GM19438 (cell line): ENCODE data around the gene ARMC3.

Source experiments
- ATAC-seq: cut with Tn5 transposase; IDR thresholded peaks from one replicate; pipeline ENCODE4 v1.9.1; 2021; ENCODE audit warnings: low read depth; ENCODE audit not compliant: unreplicated experiment

ARMC3 gene

DNA sequence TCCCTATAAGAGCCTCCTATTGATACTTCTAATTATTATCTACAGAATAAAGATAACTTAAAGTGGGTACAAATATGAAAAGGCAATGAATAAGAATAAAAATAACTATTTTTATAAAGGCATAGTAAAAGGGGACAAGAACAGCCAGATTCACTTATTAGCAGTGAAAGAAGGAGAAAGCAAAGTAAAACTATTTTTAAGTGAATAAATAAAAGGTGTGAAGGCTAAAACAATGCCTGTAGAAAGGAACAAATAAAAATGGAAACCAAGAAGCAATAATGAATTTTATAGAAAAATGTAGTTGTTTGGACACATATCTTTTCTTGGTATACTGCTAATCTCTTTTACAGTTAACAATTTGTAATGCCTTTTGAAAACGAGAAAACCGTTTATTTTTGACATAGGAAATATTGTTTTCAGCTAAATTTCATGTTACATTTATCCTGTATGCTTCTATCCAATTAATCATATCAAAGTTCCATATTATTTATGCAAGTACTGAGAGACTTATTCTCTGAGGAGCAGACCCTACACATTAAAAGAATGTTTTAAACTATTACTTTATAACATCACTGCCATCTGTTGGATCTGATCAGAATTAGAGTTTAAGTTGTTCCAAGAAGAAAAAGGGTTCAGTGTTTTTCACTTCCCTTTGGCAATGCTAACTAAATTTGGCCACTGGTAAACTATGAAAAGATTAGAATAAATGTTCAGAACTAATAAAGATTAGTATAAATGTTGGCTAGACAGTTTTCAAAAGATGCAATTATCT lies 59.1 kb downstream of the ARMC3 start:
- peak; percentile 70 for ATAC-seq

DNA sequence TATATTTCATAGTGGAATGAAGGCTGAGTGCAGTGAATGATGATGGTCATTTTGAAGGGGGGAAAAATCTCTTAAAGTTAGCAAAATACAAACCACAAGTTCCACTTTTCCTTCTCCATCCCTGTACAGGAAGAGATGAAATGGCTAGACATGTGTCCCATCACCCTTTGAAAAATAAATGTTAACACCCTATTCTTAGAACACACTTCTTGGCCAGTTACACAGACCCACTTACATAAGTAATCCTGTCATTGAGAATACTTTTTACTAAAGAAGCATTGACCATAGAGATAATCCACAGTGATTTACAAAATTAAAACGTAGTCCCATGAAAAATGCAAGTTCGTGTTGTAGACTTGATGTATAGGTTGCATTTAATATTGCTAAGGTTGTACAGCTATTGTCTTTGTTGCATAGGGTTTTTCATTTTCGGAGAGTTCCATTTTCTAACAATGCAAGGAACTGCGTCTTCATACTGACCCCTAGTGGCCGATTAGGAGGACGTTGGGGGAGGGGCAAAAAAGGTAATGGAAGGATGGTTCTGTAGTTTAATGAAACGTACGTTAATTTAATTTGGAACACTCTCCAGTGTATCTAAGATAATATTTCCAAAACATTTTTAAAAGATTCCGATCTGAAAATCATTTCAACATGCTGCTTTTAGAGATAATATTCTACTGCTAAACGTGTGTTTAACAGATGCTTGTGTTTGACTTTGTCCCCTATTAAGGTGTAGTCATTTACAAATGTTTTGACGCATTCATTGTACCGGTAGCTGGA lies 60.9 kb downstream of the ARMC3 start:
- no peak for ATAC-seq

DNA sequence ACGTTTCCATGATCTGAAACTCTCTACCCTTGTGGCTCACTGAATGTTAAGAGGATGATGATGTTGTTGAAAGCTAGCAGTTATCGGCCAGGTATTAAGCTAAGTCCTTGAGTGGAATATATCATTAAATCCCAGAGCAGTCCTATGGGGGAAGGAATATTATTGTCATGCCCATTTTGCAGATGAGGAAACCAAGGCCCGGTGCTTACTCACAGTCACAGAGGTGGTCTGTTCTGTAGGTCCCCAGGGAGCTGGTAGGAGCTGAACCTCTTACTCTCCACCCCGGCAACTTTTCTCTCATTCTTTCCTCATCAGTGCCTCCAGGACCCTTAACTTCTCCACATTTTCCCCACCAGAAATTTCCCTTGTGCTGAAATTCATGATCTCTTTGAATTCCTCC lies 62.6 kb downstream of the ARMC3 start:
- no peak for ATAC-seq

DNA sequence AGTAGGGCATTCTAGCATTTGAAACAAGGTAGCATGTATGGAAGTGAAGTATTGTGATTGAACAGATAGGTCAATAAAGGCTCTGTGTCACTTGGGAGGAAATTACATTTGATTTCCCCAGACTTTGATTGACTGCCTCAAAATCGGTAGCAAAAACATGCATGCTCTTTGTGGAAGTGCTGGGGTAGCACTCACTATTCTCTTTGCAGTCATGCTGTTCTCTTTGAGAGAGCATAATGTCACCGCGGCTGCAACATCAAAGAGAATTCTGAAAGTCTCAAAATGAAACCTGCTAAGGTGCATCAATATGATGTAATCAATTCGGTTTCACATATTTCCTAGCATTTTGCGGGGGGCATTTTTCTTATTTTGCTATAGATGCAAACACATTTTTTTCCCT lies 64.2 kb downstream of the ARMC3 start:
- ATAC-seq: no peak

DNA sequence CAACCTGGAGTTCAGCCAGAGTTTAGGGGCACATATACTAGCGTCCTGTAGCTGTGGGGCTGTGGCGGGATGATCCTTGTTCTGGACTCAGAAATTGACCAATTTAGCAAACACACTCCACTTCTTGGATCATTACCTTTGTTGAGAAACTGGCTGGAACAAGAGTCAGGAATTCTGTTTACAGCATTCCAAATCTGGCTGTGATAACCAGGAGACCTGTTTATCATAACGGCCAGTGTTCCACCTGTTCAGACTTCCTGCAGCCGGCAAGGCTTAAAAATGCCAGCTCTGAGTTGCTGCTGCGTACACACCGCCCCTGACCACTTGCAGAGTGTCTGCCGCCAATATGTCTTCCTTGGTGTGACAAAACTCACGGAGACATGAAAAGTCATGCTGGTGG lies 64.8 kb downstream of the ARMC3 start:
- no peak for ATAC-seq

DNA sequence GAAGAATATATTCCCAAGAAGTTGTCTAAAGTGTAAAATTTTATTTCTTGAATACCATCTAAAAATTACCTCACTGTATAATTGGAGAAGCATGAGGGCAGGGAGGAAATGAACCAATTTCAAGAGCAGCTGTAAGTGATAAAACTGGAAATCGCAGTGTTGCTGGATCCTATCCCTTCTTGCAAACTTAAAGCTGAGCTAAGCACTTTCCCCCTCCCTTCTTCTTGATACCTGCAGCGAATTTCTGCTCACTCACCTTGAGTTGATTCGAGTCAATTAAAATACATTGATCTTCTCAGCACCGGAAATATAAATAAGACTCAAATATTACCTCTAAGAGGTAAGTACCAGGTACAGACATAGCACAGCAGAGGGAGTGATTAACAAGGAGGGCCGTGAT lies 65.5 kb downstream of the ARMC3 start:
- ATAC-seq: no peak

DNA sequence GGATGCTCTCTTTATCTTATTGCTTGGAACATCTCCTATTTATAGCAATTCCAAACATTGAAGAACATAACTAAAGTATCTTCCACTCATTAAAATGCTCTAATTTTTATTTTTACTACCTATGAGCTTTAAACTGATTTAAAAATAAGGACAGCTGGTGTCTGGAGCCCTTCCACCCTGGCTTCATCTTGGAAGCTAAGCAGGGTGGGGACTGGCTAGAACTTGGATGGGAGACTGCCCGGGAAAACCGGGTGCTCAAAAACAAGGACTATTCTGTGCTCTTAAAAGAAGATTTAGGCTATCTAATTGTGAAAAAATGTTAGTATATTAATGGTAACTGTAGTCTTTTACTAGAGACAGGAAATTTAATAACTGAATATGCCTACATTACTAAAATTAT lies 69.2 kb downstream of the ARMC3 start:
- no peak for ATAC-seq

DNA sequence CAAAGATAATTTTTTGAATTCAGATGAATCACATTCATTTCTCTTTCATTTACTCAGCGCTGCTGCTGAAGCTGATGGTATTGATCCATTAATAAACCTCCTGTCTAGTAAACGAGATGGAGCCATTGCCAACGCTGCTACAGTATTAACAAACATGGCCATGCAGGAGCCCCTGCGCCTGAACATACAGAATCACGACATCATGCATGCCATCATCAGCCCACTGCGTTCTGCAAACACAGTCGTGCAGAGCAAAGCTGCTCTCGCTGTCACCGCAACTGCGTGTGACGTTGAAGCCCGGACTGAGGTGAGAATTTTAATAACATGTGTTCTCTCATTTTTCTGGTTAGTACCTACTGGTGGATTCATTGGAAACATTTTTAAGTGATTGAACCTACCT lies 70.2 kb downstream of the ARMC3 start:
- ATAC-seq: no peak

DNA sequence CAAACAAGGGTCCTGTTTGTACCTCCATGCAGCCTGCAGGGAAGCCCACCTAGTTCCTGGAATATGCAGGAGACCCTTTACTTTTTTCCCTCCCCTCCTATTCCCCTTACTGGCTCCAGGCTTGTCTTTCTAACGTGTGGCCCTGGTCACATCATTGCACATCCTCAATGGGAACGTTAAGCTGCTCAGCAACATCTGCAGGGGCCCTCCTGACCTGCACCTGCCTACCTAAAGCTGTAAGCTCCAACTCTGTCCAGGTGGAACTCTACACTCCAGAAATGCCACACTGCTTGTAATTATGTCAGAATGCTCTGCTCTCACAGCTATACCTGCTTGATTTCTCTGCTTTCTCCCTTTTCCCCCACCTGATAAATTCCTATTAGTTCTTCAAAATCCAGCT lies 72.1 kb downstream of the ARMC3 start:
- no peak for ATAC-seq

DNA sequence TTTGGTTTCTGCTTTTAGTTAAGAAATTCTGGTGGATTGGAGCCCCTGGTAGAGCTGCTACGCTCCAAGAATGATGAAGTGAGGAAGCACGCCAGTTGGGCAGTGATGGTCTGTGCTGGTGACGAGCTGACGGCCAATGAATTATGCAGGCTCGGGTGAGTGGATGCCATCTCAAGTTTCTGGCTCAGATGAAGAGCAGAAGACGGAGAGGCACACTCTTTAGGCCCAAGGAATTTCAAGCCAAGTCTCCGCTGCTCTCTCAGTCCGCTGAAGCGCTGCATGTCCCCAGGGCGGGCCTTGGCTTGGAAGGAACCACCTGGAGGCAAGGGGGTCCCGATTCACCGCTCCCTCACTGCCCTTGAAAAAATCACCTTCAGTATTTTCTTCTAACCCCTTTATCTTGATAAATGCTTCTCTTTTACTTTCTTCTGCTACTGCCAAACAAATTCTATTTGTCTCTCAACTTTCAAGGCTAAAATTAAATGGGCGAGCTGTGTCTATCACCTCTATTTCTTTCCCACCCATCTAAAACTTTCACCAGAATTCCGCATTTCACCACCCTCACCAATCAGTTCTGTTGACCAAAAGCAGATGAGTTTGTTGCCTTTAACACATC lies 74.2 kb downstream of the ARMC3 start:
- ATAC-seq: no peak

DNA sequence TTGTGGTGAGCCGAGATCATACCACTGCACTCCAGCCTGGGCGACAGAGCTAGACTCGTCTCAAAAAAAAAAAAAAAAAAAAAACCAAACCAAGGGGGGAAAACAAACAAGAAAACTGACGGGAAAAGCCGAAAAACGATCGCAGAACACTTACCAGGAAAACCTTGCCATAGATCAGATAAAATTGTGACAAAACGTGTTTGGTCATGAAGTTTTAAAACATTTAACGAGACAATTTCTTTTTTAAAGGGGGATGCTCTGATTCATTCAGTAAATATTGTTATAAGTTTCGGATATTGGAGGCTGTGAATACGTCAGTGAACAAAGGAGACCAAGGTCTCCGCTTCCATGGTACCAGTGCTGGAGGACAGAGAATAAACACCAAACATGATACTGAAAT lies 77.3 kb downstream of the ARMC3 start:
- no peak for ATAC-seq

DNA sequence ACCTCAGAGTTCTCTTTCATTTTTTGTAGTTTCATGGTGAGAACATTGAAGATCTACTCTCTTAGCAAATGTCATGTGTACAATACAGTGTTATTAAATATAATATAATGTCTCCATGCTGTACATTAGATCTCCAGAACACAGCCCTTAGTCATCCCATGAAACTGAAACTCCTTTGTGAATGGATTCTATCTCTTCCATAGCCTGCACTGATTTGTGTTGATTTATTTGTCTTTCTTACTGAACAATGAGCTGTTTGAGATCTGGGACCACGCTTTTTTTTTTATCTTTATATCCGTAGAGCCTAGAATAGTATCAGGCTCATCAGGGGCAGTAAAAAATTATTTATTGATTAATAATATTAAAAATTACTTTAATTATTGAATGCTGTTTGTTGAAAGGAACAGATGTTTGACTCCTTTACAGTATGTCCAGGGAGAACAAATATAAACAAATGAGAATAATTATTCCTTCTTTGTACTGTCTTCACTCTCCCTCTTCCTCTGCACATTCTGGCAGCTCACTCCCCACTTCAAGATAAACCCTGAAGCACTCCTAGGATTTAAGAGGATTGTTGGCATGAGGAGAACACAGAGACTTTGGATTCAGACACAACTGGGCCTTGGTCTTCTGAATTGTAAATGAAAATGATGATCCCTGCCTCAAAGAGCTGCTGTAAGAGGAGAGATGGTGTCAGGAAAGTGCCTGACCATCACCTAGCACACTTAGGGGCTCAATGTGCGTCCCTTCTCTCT lies 85.9 kb downstream of the ARMC3 start:
- no peak for ATAC-seq

DNA sequence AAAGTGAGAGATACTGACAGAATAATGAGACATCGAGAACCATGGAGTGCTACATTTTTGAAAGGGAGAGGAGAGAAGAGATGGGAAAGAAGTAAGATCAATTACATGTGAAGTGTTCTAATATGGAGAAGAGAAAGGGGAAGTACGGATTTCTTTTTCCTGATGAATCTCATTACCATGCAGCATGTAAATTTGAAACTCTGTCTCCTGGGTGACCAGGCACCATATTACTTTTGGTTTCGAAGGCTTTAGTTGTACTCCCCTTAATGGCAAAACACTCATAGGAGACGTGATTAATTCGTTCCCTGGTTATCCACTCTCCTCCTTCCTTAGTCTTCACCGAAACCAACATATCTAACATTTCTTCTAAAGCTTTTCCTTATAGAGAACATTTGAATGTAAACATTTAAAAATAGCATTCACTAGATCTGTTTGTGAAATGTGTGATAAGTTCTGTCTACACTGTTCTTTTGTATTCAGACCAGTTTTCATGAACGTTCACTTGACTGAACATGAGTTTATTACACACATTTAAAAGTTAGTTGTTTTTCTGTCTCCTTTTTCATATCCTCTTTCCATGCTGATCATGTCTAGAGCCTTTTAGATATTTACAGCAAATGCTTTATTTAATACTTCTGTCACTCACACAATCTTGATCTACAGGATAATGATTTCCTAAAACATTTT lies 87.3 kb downstream of the ARMC3 start:
- peak; percentile 88 for ATAC-seq

DNA sequence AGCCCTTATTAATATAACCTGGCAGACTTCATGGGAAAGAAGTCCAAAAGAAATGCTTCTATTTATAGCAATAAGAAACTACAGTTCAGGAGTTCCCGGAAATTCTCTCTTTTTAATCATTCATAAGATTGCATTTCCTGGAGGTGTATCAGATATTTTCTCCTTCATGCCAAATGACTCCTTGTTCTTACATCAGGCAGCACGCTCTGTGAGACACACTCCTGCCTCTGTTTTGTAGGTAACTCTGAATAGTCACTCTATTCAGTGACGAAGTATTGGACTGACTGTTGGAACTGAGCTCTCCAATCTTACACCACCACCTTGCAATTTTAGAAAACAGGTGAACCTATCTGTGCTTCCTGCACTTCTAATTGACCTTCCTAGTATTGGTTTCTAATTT lies 88.8 kb downstream of the ARMC3 start:
- ATAC-seq: no peak

DNA sequence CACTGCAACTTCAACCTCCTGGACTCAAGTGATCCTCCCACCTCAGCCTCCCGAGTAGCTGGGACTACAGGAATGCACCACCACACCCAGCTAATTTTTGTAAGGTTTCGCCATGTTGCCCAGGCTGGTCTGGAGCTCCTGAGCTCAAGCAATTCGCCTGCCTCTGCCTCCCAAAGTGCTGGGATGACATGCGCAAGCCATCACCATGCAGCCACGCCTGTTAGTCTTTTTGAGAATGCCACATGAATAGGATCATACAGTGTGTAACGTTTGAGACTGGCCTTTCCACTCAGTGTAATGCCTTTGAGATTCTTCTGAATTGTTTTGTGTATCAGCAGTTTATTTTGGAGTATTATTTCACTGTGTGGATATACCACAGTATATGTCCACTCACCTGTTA lies 91.8 kb downstream of the ARMC3 start:
- no peak for ATAC-seq

DNA sequence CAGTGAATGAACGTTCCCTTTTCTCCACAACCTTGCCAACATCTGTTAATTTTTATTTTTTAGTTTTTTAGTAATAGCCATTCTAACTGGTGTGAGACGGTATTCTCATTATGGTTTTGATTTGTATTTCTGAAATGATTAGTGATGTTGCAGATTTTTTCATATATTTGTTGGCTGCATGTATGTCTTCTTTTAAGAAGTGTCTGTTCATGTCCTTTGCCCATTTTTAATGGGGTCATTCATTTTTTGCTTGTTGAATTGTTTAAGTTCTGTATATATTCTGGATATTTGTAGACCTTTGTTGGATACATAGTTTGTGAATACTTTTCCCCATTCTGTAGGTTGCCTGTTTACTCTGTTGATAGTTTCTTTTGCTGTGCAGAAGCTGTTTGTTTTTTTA lies 93.6 kb downstream of the ARMC3 start:
- ATAC-seq: no peak

DNA sequence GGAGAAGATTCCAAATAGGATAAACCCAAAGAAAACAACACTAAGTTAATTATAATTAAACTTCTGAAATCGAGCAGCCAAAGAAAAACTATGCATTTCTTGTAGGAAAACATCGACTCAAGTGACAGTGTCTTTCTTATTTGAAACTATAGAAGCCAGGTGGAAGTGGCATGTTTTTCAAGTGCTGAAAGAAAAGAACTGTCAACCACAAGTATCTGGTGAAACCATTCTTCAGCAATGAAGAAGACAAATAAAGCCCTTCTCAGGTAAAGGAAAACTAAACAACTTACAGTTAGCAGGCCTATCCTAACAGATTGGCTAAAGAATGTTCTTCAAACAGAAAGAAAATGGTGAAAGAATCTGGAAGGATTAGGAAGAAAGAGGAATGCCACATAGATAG lies 96.1 kb downstream of the ARMC3 start:
- ATAC-seq: no peak

DNA sequence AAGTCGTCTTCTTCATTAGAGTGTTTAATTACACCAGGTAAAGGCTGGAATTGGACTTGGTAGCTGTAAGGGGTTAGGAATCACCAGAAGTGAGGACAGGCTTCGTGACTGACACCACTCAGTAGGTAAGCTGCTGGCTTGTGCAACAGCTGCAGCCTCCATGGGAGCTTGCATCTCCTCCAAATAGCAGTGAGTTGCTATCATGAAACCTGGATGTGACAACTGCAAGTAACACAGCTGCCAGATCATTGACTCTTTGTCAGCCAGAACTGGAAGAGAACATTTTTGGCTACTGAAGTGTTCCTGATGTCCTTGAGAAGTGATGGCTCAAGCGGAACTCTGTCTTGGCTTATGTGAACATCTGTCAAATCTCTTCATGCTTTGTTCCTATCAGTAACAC lies 103.5 kb downstream of the ARMC3 start:
- ATAC-seq: no peak

DNA sequence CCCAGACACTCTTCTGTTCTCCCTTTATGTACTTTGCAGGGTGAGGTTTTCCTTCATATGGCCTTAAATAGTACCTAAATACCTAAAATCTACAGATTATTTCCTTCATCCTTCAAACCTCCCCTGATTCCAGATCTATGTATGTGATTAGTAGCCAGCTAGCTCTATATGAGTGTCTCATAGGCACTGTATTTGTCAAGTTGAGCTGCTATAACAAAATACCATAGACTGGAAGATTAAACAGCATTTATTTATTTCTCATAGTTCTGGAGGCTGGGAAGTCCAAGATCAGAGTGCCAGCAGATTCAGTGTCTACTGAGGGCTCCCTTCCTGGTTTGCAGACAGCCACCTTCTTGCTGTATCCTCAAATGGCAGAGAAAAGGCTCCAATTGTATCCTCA lies 106.9 kb downstream of the ARMC3 start:
- ATAC-seq: no peak

DNA sequence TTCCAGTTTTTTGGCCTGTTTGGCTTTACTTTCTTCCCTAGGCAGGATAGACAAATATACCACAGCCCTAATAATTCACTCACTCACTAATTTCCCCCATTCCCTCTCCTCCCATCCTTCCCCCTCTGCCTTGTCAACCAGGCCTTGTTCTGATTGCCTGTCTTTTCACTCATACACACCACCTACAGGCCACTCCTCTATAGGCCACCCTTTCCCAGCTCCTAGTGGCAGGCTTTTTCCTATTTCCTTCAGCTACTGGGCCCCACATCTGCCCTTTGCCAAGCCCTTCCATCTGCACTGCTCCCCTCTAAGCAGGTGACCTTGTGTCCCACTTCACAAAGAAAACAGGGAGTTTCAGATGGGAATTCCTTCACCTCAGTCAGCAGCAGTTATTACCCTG lies 107.7 kb downstream of the ARMC3 start:
- no peak for ATAC-seq

DNA sequence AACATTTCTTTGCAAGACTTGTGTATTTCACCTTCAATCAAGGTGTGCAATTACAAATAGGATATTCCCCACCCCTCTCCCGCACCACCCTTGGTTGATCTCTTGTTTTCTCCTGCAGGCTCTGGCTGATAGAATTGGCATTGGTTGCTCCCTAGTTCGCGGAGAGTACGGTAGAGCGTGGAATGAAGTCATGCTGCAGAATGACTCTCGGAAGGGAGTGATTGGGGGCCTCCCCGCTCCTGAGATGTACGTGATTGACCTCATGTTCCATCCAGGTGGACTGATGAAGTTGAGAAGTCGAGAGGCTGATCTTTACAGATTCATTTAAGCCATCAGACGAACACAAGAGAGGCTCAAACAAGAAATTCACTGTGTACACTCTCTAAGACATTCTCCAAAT lies 109.3 kb downstream of the ARMC3 start:
- no peak for ATAC-seq
